ENCODE results near the gene ECEL1. TPM values are rescaled to one million over a fixed set of nuclear protein-coding genes. Genes with fewer than 3 reads are reported as not detected.

Gene ECEL1
- total RNA-seq, 1 donor from 2014 or later, result 14.9 TPM

- H3K4me1 ChIP-seq, result no peaks in the 10 kb centered on the region
- TF ChIP-seq, protein P1, sequence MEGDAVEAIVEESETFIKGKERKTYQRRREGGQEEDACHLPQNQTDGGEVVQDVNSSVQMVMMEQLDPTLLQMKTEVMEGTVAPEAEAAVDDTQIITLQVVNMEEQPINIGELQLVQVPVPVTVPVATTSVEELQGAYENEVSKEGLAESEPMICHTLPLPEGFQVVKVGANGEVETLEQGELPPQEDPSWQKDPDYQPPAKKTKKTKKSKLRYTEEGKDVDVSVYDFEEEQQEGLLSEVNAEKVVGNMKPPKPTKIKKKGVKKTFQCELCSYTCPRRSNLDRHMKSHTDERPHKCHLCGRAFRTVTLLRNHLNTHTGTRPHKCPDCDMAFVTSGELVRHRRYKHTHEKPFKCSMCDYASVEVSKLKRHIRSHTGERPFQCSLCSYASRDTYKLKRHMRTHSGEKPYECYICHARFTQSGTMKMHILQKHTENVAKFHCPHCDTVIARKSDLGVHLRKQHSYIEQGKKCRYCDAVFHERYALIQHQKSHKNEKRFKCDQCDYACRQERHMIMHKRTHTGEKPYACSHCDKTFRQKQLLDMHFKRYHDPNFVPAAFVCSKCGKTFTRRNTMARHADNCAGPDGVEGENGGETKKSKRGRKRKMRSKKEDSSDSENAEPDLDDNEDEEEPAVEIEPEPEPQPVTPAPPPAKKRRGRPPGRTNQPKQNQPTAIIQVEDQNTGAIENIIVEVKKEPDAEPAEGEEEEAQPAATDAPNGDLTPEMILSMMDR (IDR thresholded peaks at IDR 0.05), result no peak
- H3K36me3 ChIP-seq, result no peaks in the 10 kb centered on the region
- intact Hi-C loops (cut with DNase I), result no loop called here
- no peaks in the 10 kb centered on the region for H3K9me3 ChIP-seq
- no peak overlapping the region for H3K27ac ChIP-seq
- no peak overlapping the region for H3K4me3 ChIP-seq
- no peak for DNase-seq (ENCODE audit: low spot score in 2 of 2)
- no peaks in the 10 kb centered on the region for H3K27me3 ChIP-seq
These were observed 5.1 kb downstream of the ECEL1 start for GRCh38 chr2:232482301-232483238.

- no peak for DNase-seq (ENCODE audit: low spot score in 2 of 2)
- Histone ChIP-seq H3K4me1 (no peaks in the 10 kb centered on the region), H3K36me3 (no peaks in the 10 kb centered on the region), H3K27ac (no peak overlapping the region), H3K27me3 (no peaks in the 10 kb centered on the region), H3K4me3 (no peak overlapping the region), H3K9me3 (no peaks in the 10 kb centered on the region)
- TF ChIP-seq, protein P1 (IDR thresholded peaks at IDR 0.05), result no peak
- intact Hi-C loops (cut with DNase I), result no loop called here
These were observed 6.1 kb downstream of the ECEL1 start for GRCh38 chr2:232481322-232482140.

- Histone ChIP-seq H3K36me3 (no peaks in the 10 kb centered on the region), H3K4me1 (no peaks in the 10 kb centered on the region), H3K4me3 (no peak overlapping the region), H3K9me3 (no peaks in the 10 kb centered on the region), H3K27me3 (no peaks in the 10 kb centered on the region), H3K27ac (no peak overlapping the region)
- intact Hi-C loops (cut with DNase I), result no loop called here
- TF ChIP-seq, protein P1 (IDR thresholded peaks at IDR 0.05), result no peak
- DNase-seq (ENCODE audit: low spot score in 2 of 2), result no peak
These were observed 7.1 kb downstream of the ECEL1 start for GRCh38 chr2:232480201-232481190.

- Histone ChIP-seq H3K27ac (no peak overlapping the region), H3K4me3 (no peak overlapping the region), H3K36me3 (no peaks in the 10 kb centered on the region), H3K27me3 (no peaks in the 10 kb centered on the region), H3K9me3 (no peaks in the 10 kb centered on the region), H3K4me1 (no peaks in the 10 kb centered on the region)
- TF ChIP-seq, protein P1 (IDR thresholded peaks at IDR 0.05), result no peak
- no peak for DNase-seq (ENCODE audit: low spot score in 2 of 2)
- intact Hi-C loops (cut with DNase I), result no loop called here
These were observed 8.1 kb downstream of the ECEL1 start for GRCh38 chr2:232479341-232480200.

Data from ascending aorta (tissue), 2 donors.